WTC11 (cell line): Measurements from ENCODE around the gene CTXN1. TPM values are rescaled to one million over a fixed set of nuclear protein-coding genes. Genes with fewer than 3 reads are reported as not detected.
"Not testable (repeated sequence)": the region's sequence is repeated elsewhere in the genome, so short reads cannot be mapped to it uniquely, and the experiment has no call there.

Experiments
- ATAC-seq: fragments of 200-7000 bp; cut with Tn5 transposase; 2 replicates; pipeline ENCODE4 v1.10.0; 2021; ENCODE audit warnings: mild to moderate bottlenecking, moderate library complexity
- CTCF ChIA-PET: fragments of 300-600 bp; sonication (Branson Sonifier 250); formaldehyde crosslinking; loops from one replicate; lab custom pipeline; 2021; ENCODE audit warnings: antibody characterized with exemption; lab: Charles Lee
- POLR2A ChIA-PET: fragments of 350-600 bp; sonication (Branson Sonifier 250); formaldehyde crosslinking; loops from one replicate; lab custom pipeline; 2021; ENCODE audit warnings: antibody characterized with exemption; lab: Charles Lee
- DNase-seq: peaks from one replicate; pipeline ENCODE4 v3.0.0; 2021; ENCODE audit warnings: low spot score
- H3K27ac Mint-ChIP-seq: 2 replicates; pipeline ENCODE4 v1.8.0; 2021; ENCODE audit warnings: mixed read lengths
- H3K27me3 Mint-ChIP-seq: 2 replicates; pipeline ENCODE4 v1.8.0; 2021; ENCODE audit warnings: low read depth, mild to moderate bottlenecking, moderate library complexity, mixed read lengths
- H3K36me3 Mint-ChIP-seq: 2 replicates; pipeline ENCODE4 v1.8.0; 2021; ENCODE audit warnings: mixed read lengths
- H3K4me1 Mint-ChIP-seq: 2 replicates; pipeline ENCODE4 v1.8.0; 2022; ENCODE audit warnings: mixed read lengths
- H3K4me3 Mint-ChIP-seq: 2 replicates; pipeline ENCODE4 v1.8.0; 2021; ENCODE audit warnings: mild to moderate bottlenecking, moderate library complexity, mixed read lengths
- H3K9me3 Mint-ChIP-seq: 2 replicates; pipeline ENCODE4 v1.8.0; 2021; ENCODE audit warnings: mixed read lengths
- CBFB ChIP-seq: sonication (generic); formaldehyde crosslinking; IDR thresholded peaks from 2 replicates; pipeline ENCODE4 v1.8.1; 2022; ENCODE audit warnings: mild to moderate bottlenecking, low read depth, missing genetic modification reagents
- CREM ChIP-seq: sonication (generic); formaldehyde crosslinking; IDR thresholded peaks from 2 replicates; pipeline ENCODE4 v1.8.1; 2022; ENCODE audit warnings: mild to moderate bottlenecking, missing genetic modification reagents, moderate library complexity
- ERG ChIP-seq: fragments of 250-450 bp; sonication (Bioruptor Pico); IDR thresholded peaks from 2 replicates; pipeline ENCODE4 v1.8.0; 2021; ENCODE audit warnings: mild to moderate bottlenecking
- FOXK1 ChIP-seq: sonication (generic); formaldehyde crosslinking; IDR thresholded peaks from 2 replicates; pipeline ENCODE4 v1.8.0; 2022; ENCODE audit warnings: mild to moderate bottlenecking, moderate library complexity, missing genetic modification reagents
- FOXP1 ChIP-seq: sonication (generic); formaldehyde crosslinking; IDR thresholded peaks from 2 replicates; pipeline ENCODE4 v1.8.0; 2022; ENCODE audit warnings: missing genetic modification reagents, mild to moderate bottlenecking, moderate library complexity, borderline replicate concordance
- GRHL2 ChIP-seq: fragments of 250-450 bp; sonication (Bioruptor Pico); IDR thresholded peaks from 2 replicates; pipeline ENCODE4 v1.8.0; 2022; ENCODE audit warnings: mild to moderate bottlenecking, moderate library complexity; ENCODE audit not compliant: insufficient replicate concordance, severe bottlenecking
- HMGA2 ChIP-seq: fragments of 250-450 bp; sonication (Bioruptor Pico); IDR thresholded peaks from 2 replicates; pipeline ENCODE4 v1.4.0; 2021; ENCODE audit warnings: mild to moderate bottlenecking, moderate library complexity
- IRF2 ChIP-seq: sonication (generic); formaldehyde crosslinking; IDR thresholded peaks from 2 replicates; pipeline ENCODE4 v1.8.0; 2022; ENCODE audit warnings: low read depth, missing genetic modification reagents, borderline replicate concordance
- MAX ChIP-seq: sonication (generic); formaldehyde crosslinking; IDR thresholded peaks from 2 replicates; pipeline ENCODE4 v1.8.0; 2022; ENCODE audit warnings: mild to moderate bottlenecking, missing genetic modification reagents
- MYBL2 ChIP-seq: sonication (generic); formaldehyde crosslinking; IDR thresholded peaks from 2 replicates; pipeline ENCODE4 v1.8.1; 2023; ENCODE audit warnings: mild to moderate bottlenecking, moderate library complexity, missing genetic modification reagents
- NFYB ChIP-seq: sonication (generic); formaldehyde crosslinking; conservative IDR thresholded peaks from 2 replicates; pipeline ENCODE4 v1.8.0; 2022; ENCODE audit warnings: low read depth, missing genetic modification reagents
- TCF7 ChIP-seq: sonication (generic); formaldehyde crosslinking; IDR thresholded peaks from 2 replicates; pipeline ENCODE4 v1.8.0; 2022; ENCODE audit warnings: mild to moderate bottlenecking, low read depth, missing genetic modification reagents, moderate library complexity
- TEAD4 ChIP-seq: sonication (generic); formaldehyde crosslinking; IDR thresholded peaks from 2 replicates; pipeline ENCODE4 v1.8.0; 2022; ENCODE audit warnings: mild to moderate bottlenecking, missing genetic modification reagents
- ZBTB21 ChIP-seq: sonication (generic); formaldehyde crosslinking; IDR thresholded peaks from 2 replicates; pipeline ENCODE4 v1.8.1; 2023; ENCODE audit warnings: mild to moderate bottlenecking, missing genetic modification reagents, borderline replicate concordance
- ZNF121 ChIP-seq: sonication (generic); formaldehyde crosslinking; IDR thresholded peaks from 2 replicates; pipeline ENCODE4 v1.8.0; 2023; ENCODE audit warnings: missing genetic modification reagents
- ZNF138 ChIP-seq: sonication (generic); formaldehyde crosslinking; conservative IDR thresholded peaks from 2 replicates; pipeline ENCODE4 v1.8.1; 2022; ENCODE audit warnings: mild to moderate bottlenecking, moderate library complexity, missing genetic modification reagents
- ZNF281 ChIP-seq: sonication (generic); formaldehyde crosslinking; IDR thresholded peaks from 2 replicates; pipeline ENCODE4 v1.8.0; 2023; ENCODE audit warnings: mild to moderate bottlenecking, missing genetic modification reagents
- ZNF416 ChIP-seq: fragments of 250-450 bp; sonication (Bioruptor Pico); IDR thresholded peaks from 2 replicates; pipeline ENCODE4 v1.9.0; 2021; ENCODE audit warnings: mild to moderate bottlenecking, inconsistent platforms
- total RNA-seq: library from RNA; stranded (reverse); gene quantifications from 3 replicates; pipeline ENCODE4 v1.2.3, GENCODE V29; 2021

Gene CTXN1
- total RNA-seq, 1 experiment from 2014 or later: 48.2 TPM

GRCh38 chr19:7930765-7931164, 4.8 kb upstream of the CTXN1 start:
- TF ChIP-seq TEAD4 (CRISPR knock-in tag) (no peak), FOXP1 (CRISPR knock-in tag) (no peak), NFYB (CRISPR knock-in tag) (no peak), IRF2 (CRISPR knock-in tag) (no peak), ERG (CRISPR knock-in tag) (no peak), ZNF121 (CRISPR knock-in tag) (no peak), ZNF416 (CRISPR knock-in tag) (no peak), MYBL2 (CRISPR knock-in tag) (no peak), CBFB (CRISPR knock-in tag) (no peak), HMGA2 (no peak), ZNF138 (CRISPR knock-in tag) (no peak), ZBTB21 (CRISPR knock-in tag) (no peak), FOXK1 (CRISPR knock-in tag) (no peak), ZNF281 (no peak), GRHL2 (no peak), CREM (CRISPR knock-in tag) (no peak), TCF7 (CRISPR knock-in tag) (no peak), MAX (CRISPR knock-in tag) (no peak)
- peaks cover 4% of the 10 kb centered on the region; the same call in 1 of the 2 replicates for H3K4me1 Mint-ChIP-seq
- DNase-seq (no peak), ATAC-seq (no peak)
- H3K4me3 Mint-ChIP-seq: no peak overlapping the region
- H3K36me3 Mint-ChIP-seq: peaks cover 23% of the 10 kb centered on the region
- H3K27me3 Mint-ChIP-seq: no peaks in the 10 kb centered on the region
- ChIA-PET CTCF (interaction anchor here (1.6 to 2.5 kb wide), 3 partner anchors 10 to 13 kb away, joined by 4 to 43 read pairs (median 39); partner anchors contain the start of genes SNAPC2 and TIMM44), POLR2A (interaction anchor here (0.6 to 0.9 kb wide), 3 partner anchors 13 to 138 kb away, joined by 3 to 5 read pairs (median 3); partner anchors contain the start of gene TIMM44)
- no peak overlapping the region for H3K27ac Mint-ChIP-seq
- no peaks in the 10 kb centered on the region for H3K9me3 Mint-ChIP-seq

- not testable (repeated sequence) for H3K27ac Mint-ChIP-seq
- ChIA-PET POLR2A (interaction anchor here (0.6 to 0.9 kb wide), 5 partner anchors 13 to 209 kb away, joined by 3 to 6 read pairs (median 3); partner anchors contain the start of gene TIMM44), CTCF (interaction anchor here (1.1 to 2.5 kb wide), 7 partner anchors 8 to 125 kb away, joined by 3 to 43 read pairs (median 11); partner anchors contain the start of genes SNAPC2 and TIMM44)
Observed at GRCh38 chr19:7930030-7930429, 4.1 kb upstream of the CTXN1 start.

More at GRCh38 chr19:7930030-7930429, 4.1 kb upstream of the CTXN1 start:
- not testable (repeated sequence) for H3K27me3 Mint-ChIP-seq, ATAC-seq, DNase-seq, H3K4me3 Mint-ChIP-seq, H3K4me1 Mint-ChIP-seq, H3K9me3 Mint-ChIP-seq
- H3K36me3 Mint-ChIP-seq: peaks cover 21% of the 10 kb centered on the region
